ENCODE measurements around the gene NTM. TPM values are rescaled to one million over a fixed set of nuclear protein-coding genes. Genes with fewer than 3 reads are reported as not detected.

The NTM gene
- total RNA-seq, 1 experiment from 2014 or later = 8.6 TPM

DNA sequence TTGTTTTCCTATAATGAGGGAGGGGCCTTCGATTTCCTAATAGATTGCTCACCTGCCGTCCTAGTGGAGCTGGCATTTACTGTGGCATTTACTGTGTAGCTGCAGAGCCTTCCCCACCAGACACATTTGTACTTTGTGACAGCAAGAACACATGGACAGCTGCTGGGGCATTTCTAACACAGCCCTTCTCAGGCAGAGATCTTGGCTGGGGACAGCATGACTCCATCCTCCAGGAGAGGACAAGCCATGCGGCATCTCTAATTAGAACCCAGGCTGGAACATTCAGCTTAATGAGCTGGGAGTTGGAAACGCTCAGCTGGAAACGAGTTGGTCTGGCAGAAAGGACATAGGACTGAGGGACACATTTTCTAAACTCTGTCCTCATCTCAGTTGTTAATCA, 887.5 kb downstream of the NTM start:
- Histone ChIP-seq H3K36me3 (ENCODE audit: insufficient read depth, low read length, poor library complexity, severe bottlenecking) (no peaks in the 10 kb centered on the region), H3K9me3 (ENCODE audit: low read depth, low read length, poor library complexity, severe bottlenecking) (no peaks in the 10 kb centered on the region), H3K27ac (ENCODE audit: low read depth, low read length, poor library complexity, severe bottlenecking) (no peak overlapping the region), H3K4me1 (ENCODE audit: insufficient read depth, low read length, poor library complexity, severe bottlenecking) (no peaks in the 10 kb centered on the region), H3K4me3 (ENCODE audit: low read depth, low read length, poor library complexity, severe bottlenecking) (no peak overlapping the region), H3K27me3 (replicated peaks; ENCODE audit: insufficient read depth, low read depth, low read length, poor library complexity) (peaks cover 38% of the 10 kb centered on the region)
- CTCF ChIA-PET = no interaction called here
- DNase-seq (ENCODE audit: low spot score) = no peak
- BruUV-seq (replicated peaks) = no TSS peak
- TF ChIP-seq EZH2 (IDR thresholded peaks at IDR 0.05; ENCODE audit: borderline replicate concordance, low read depth, low read length, poor library complexity, severe bottlenecking) (no peak), CTCF (conservative IDR thresholded peaks at IDR 0.05; ENCODE audit: low read depth, low read length) (no peak)
- intact Hi-C loops (cut with micrococcal nuclease; ENCODE audit: unreplicated experiment) = no loop called here
- POLR2A ChIA-PET (ENCODE audit: low non-redundant PET) = no interaction called here

- CTCF ChIA-PET = no interaction called here
These were observed 888.5 kb downstream of the NTM start for GRCh38 chr11:132258875-132259274.

DNA sequence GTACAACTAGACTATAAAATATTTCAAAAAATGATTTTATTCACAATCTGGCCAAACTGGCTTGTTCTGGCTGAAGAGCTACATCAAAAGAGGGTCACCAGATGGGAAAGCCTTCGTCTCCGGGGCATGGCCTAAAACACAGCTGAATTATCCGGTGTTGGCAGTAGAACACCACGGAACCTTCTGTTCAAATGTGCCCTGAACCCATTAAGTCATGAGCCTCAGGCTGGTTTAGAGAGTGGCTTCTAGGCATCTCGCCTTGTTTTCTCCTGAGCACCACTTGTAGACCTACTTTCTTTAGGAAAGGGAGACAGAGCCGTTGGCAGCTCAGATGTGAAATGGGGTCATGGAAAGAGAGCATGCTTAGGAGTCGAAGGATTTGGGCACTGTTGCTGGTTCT, 890.2 kb downstream of the NTM start:
- intact Hi-C loops (cut with micrococcal nuclease; ENCODE audit: unreplicated experiment) = no loop called here
- no peaks in the 10 kb centered on the region for H3K9me3 ChIP-seq (ENCODE audit: low read depth, low read length, poor library complexity, severe bottlenecking)
- peaks cover 49% of the 10 kb centered on the region for H3K27me3 ChIP-seq (replicated peaks; ENCODE audit: insufficient read depth, low read depth, low read length, poor library complexity)
- DNase-seq (ENCODE audit: low spot score) = no peak
- no peaks in the 10 kb centered on the region for H3K4me1 ChIP-seq (ENCODE audit: insufficient read depth, low read length, poor library complexity, severe bottlenecking)
- no peak overlapping the region for H3K27ac ChIP-seq (ENCODE audit: low read depth, low read length, poor library complexity, severe bottlenecking)
- no peak overlapping the region for H3K4me3 ChIP-seq (ENCODE audit: low read depth, low read length, poor library complexity, severe bottlenecking)
- H3K36me3 ChIP-seq (ENCODE audit: insufficient read depth, low read length, poor library complexity, severe bottlenecking) = no peaks in the 10 kb centered on the region
- ChIA-PET CTCF (interaction anchor here (0.6 kb wide), 1 partner anchor 304 kb away, joined by 3 read pairs; no protein-coding TSS in a partner anchor), POLR2A (ENCODE audit: low non-redundant PET) (no interaction called here)
- no peak for TF ChIP-seq EZH2 (IDR thresholded peaks at IDR 0.05; ENCODE audit: borderline replicate concordance, low read depth, low read length, poor library complexity, severe bottlenecking)
- no peak for TF ChIP-seq CTCF (conservative IDR thresholded peaks at IDR 0.05; ENCODE audit: low read depth, low read length)
- no TSS peak for BruUV-seq (replicated peaks)

More at GRCh38 chr11:132258875-132259274, 888.5 kb downstream of the NTM start:
- H3K9me3 ChIP-seq (ENCODE audit: low read depth, low read length, poor library complexity, severe bottlenecking) = no peaks in the 10 kb centered on the region
- H3K4me1 ChIP-seq (ENCODE audit: insufficient read depth, low read length, poor library complexity, severe bottlenecking) = no peaks in the 10 kb centered on the region
- DNase-seq (ENCODE audit: low spot score) = no peak
- no peak for TF ChIP-seq EZH2 (IDR thresholded peaks at IDR 0.05; ENCODE audit: borderline replicate concordance, low read depth, low read length, poor library complexity, severe bottlenecking)
- TF ChIP-seq CTCF (conservative IDR thresholded peaks at IDR 0.05; ENCODE audit: low read depth, low read length) = no peak
- no peaks in the 10 kb centered on the region for H3K36me3 ChIP-seq (ENCODE audit: insufficient read depth, low read length, poor library complexity, severe bottlenecking)
- BruUV-seq (replicated peaks) = no TSS peak
- peaks cover 35% of the 10 kb centered on the region for H3K27me3 ChIP-seq (replicated peaks; ENCODE audit: insufficient read depth, low read depth, low read length, poor library complexity)
- no peak overlapping the region for H3K4me3 ChIP-seq (ENCODE audit: low read depth, low read length, poor library complexity, severe bottlenecking)
- POLR2A ChIA-PET (ENCODE audit: low non-redundant PET) = no interaction called here
- intact Hi-C loops (cut with micrococcal nuclease; ENCODE audit: unreplicated experiment) = no loop called here
- H3K27ac ChIP-seq (ENCODE audit: low read depth, low read length, poor library complexity, severe bottlenecking) = no peak overlapping the region
